C4-2B (cell line): ENCODE measurements around the gene CFAP70.

Experiments used
- ZFX ChIP-seq: fragments of 450-650 bp; IDR thresholded peaks from 2 replicates; pipeline ENCODE4 v1.6.1; 2017
- TF ChIP-seq, protein P1 (sequence below): fragments of 450-650 bp; conservative IDR thresholded peaks from 2 replicates; pipeline ENCODE4 v1.5.1; 2017; ENCODE audit warnings: mild to moderate bottlenecking

GRCh38 chr10:73404690-73405089, 46.0 kb upstream of the CFAP70 start:
- TF ChIP-seq, protein P1, sequence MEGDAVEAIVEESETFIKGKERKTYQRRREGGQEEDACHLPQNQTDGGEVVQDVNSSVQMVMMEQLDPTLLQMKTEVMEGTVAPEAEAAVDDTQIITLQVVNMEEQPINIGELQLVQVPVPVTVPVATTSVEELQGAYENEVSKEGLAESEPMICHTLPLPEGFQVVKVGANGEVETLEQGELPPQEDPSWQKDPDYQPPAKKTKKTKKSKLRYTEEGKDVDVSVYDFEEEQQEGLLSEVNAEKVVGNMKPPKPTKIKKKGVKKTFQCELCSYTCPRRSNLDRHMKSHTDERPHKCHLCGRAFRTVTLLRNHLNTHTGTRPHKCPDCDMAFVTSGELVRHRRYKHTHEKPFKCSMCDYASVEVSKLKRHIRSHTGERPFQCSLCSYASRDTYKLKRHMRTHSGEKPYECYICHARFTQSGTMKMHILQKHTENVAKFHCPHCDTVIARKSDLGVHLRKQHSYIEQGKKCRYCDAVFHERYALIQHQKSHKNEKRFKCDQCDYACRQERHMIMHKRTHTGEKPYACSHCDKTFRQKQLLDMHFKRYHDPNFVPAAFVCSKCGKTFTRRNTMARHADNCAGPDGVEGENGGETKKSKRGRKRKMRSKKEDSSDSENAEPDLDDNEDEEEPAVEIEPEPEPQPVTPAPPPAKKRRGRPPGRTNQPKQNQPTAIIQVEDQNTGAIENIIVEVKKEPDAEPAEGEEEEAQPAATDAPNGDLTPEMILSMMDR: no peak
- no peak for TF ChIP-seq ZFX
